Mesodermal cell (in vitro differentiated cells): ENCODE data around the gene PDIA5.

Source experiments
- H3K27ac ChIP-seq: 2 replicates; pipeline ENCODE4 v1.7.0; 2013; ENCODE audit warnings: mild to moderate bottlenecking, low read depth, low read length, moderate library complexity; ENCODE audit not compliant: severe bottlenecking
- H3K36me3 ChIP-seq: 2 replicates; pipeline ENCODE4 v1.7.1; 2013; ENCODE audit warnings: mild to moderate bottlenecking, low read length, moderate library complexity; ENCODE audit not compliant: control insufficient read depth, insufficient read depth
- H3K4me1 ChIP-seq: one replicate; pipeline ENCODE4 v1.7.1; 2013; ENCODE audit warnings: mild to moderate bottlenecking, low read length; ENCODE audit not compliant: insufficient read depth, control insufficient read depth, poor library complexity, severe bottlenecking
- H3K4me3 ChIP-seq: 2 replicates; pipeline ENCODE4 v1.7.0; 2013; ENCODE audit warnings: low read length, control low read depth, mild to moderate bottlenecking; ENCODE audit not compliant: insufficient read depth, poor library complexity, severe bottlenecking; ENCODE audit errors: extremely low read depth
- H3K9me3 ChIP-seq: 2 replicates; pipeline ENCODE4 v1.7.1; 2013; ENCODE audit warnings: mild to moderate bottlenecking, low read length, moderate library complexity; ENCODE audit not compliant: control insufficient read depth
- WGBS, 2 experiments: methylation state at CpG; one replicate each; pipeline ENCODE4 v1.1.5; 2013; ENCODE audit warnings: missing lambda C conversion rate in 2 of 2; ENCODE audit not compliant: insufficient coverage in 2 of 2; 5-methylcytosine and 5-hydroxymethylcytosine counted together

The PDIA5 gene

DNA sequence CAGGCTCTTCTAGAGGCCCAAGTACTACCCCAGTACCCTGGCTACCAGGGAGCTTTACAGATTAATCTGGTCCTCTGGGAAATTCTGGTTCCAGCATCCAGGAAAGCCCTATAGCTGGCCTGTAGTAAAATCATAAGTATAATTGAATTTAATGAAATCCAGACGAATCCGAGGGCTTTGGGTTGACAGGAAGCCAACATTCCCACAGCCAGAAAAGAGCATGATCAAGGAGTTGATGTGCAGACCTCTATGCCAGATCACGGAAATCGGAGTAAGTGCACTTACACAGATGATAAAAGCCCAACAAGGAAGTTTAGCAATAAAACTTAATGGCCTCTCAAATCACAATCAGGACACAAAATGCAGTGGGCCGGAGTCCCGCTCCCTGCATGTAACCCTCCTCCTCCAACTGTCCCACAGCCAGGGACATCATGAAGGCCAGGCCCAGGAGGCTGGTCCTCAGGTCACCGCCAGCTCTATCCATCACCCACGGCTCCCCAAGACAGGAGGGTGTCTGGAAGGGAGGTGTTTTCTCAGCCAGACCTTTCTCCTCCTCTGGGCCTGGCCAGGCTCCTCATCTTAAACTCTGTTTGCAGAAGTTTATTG lies 72.1 kb downstream of the PDIA5 start:
- Histone ChIP-seq H3K4me1 (no peaks in the 10 kb centered on the region), H3K9me3 (no peaks in the 10 kb centered on the region), H3K4me3 (no peak overlapping the region), H3K36me3 (peaks cover 84% of the 10 kb centered on the region), H3K27ac (peak overlapping the region; percentile 23)
- WGBS, 2 experiments = 82 to 86% methylated on average over 4 to 6 of the region's 8 CpGs

DNA sequence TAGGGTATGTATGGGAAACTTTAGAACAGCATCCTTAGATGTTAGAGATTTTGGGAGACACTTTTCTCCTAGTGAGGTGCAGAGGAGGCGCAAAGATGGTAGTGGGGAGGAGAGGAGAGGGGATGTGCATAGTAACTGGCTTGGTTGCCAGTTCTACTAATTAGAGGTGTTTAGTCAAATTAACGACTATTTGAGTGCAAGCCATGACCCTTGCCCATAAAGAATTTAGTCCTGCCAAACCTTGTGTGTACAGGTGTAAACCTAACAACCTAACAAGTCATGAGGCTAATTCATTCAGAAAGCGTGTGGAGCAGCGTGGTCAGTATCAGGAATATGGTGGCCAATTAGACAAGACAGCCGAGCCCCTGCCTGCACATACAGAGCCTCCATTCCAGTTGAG lies 72.7 kb downstream of the PDIA5 start:
- H3K27ac ChIP-seq = no peak overlapping the region
- H3K36me3 ChIP-seq = peaks cover 84% of the 10 kb centered on the region
- no peak overlapping the region for H3K4me3 ChIP-seq
- no peaks in the 10 kb centered on the region for H3K4me1 ChIP-seq
- WGBS, 2 experiments = 77 to 87% methylated on average over 2 to 5 of the region's 5 CpGs
- no peaks in the 10 kb centered on the region for H3K9me3 ChIP-seq

DNA sequence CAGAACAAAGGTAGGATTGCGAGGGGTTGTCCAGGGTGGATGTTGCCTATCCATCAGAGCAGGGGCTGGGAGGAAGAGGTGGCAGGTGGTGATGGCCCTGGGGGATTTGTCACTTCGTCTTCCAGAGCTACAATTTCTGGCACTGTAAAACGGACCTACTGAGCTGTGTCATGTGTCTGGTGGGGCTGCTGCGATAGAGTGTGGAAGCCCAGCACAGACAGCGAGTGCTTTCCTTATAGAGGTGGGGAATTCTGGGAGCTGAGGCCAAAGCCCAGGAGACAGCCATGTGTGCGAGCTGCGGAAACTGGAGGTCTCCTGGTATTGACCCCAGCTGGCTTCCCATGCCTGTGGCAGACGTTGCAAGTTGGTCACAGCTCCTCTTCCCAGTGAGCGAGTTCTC lies 73.7 kb downstream of the PDIA5 start:
- WGBS, 2 experiments = 80 to 83% methylated on average over 9 of the region's 9 CpGs
- Histone ChIP-seq H3K9me3 (no peaks in the 10 kb centered on the region), H3K4me1 (no peaks in the 10 kb centered on the region), H3K4me3 (no peak overlapping the region), H3K36me3 (peaks cover 84% of the 10 kb centered on the region), H3K27ac (no peak overlapping the region)

DNA sequence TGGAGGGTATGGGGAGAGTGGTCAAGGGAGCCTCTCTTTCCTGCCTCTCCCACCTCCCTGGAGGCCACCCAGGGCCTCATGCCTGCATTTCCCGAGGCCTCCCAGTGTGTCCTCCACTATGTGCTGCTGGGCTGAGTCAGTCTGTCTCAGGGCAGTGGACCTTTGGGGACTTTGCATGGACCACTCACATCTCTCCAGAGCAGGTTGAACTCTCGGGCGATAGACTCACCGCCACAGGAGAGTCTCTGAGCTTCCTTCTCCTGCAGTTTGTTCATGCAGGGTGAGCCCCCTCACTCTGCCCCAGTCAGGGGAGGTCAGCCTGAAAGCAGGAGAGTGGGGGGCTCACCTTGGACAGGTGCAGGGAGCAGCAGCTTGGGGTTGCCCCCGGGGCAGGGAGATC lies 74.5 kb downstream of the PDIA5 start:
- no peaks in the 10 kb centered on the region for H3K9me3 ChIP-seq
- H3K4me1 ChIP-seq = no peaks in the 10 kb centered on the region
- WGBS, 2 experiments = 98 to 100% methylated on average over 2 to 4 of the region's 5 CpGs
- no peak overlapping the region for H3K27ac ChIP-seq
- H3K4me3 ChIP-seq = no peak overlapping the region
- peaks cover 86% of the 10 kb centered on the region for H3K36me3 ChIP-seq

DNA sequence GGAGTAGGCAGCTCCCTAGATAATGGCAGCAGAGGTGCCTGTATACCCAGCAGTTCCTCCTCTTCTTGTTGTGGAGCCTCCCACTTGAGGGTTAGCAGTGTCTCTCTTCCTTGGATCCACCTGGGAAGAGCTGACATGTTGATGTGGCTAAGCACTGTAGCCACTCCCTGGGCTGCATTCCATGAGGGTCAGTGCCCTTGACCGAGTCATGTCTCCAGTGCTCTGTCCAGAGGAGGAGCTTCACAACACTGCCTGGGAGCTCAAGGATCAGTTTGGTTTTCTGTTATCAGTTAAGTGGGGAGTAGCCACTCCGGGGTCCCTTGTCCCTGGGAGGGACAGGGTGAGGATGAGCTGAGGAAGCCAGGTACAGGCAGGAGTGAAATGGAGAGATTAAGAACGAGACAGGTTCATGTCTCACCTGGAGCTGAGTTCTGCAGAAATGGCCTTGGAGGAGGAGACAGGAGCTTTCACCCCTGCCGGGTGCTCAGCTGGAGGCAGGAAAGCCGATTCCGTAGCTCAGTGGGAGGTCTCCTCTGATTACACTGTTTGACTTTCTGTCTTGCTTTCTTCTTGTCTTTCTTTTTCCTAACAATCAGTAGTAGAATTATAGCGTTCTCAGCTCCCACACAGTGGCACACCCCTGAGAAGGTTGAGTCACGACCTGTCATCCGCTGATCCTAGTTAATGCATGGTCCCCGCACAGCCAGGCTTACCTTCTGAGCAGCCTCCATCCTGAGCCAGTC lies 77.0 kb downstream of the PDIA5 start:
- Histone ChIP-seq H3K36me3 (peaks cover 95% of the 10 kb centered on the region), H3K27ac (no peak overlapping the region), H3K4me3 (no peak overlapping the region), H3K9me3 (no peaks in the 10 kb centered on the region), H3K4me1 (no peaks in the 10 kb centered on the region)
- 38 to 39% methylated on average over 9 to 10 of the region's 10 CpGs for WGBS, 2 experiments

DNA sequence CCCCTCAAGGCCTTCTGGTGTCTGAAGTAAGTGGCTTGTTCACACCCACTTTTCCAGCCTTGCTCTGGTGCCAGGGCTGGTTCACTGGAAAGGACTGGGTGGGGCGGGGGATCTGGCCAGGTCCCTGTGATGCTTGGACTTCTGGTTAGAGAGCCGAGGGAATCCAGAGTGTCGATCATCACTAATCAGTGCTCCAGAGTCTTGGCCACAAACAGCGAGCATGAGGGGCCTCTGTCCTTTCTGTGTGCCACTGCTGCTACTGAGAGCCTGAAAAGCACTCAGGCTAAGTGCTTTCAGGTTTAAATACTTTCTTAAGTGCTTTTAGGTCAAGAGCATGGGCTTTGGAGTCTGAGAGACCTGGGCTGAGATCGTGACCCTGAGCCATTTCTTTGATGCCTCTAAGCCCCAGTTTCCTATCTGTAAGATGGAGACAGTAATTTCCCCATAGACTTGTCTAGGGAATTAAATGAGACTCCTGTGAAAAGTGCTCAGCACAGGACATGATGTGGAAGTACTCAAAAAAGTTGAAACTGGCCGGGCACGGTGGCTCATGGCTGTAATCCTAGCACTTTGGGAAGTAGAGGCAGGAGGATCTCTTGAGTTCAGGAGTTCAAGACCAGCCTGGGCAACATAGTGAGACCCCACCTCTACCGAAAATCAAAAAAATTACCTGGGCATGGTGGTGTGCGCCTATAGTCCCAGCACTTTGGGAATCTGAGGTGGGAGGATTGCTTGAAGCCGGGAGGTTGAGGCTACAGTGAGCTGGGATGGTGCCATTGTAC lies 81.1 kb downstream of the PDIA5 start:
- Histone ChIP-seq H3K27ac (no peak overlapping the region), H3K36me3 (peaks cover 90% of the 10 kb centered on the region), H3K4me1 (no peaks in the 10 kb centered on the region), H3K9me3 (no peaks in the 10 kb centered on the region), H3K4me3 (no peak overlapping the region)
- 95% methylated on average over 9 of the region's 10 CpGs for WGBS, 2 experiments

DNA sequence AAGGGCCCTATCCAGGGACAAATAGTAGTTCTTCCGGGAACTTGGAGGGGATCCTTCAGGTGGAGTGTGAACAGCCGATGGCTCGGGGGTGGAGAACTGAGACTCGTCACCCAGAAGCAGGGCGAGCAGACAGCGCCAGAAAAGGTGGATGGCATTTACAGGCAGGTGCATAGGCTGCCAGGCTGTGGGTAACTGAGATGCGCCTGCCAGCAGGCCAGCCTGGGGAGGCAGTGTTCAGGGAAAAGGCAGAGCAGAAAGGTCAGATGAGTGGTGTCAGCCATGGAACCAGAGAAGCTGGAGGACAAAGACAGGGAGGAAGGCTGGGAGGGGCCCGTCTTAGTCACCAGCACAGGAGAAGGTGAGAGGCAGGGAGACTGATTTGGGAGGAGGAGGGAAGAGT lies 81.9 kb downstream of the PDIA5 start:
- Histone ChIP-seq H3K4me3 (no peak overlapping the region), H3K4me1 (no peaks in the 10 kb centered on the region), H3K27ac (no peak overlapping the region), H3K9me3 (no peaks in the 10 kb centered on the region), H3K36me3 (peaks cover 91% of the 10 kb centered on the region)
- 96% methylated on average over 8 of the region's 8 CpGs for WGBS, 2 experiments

DNA sequence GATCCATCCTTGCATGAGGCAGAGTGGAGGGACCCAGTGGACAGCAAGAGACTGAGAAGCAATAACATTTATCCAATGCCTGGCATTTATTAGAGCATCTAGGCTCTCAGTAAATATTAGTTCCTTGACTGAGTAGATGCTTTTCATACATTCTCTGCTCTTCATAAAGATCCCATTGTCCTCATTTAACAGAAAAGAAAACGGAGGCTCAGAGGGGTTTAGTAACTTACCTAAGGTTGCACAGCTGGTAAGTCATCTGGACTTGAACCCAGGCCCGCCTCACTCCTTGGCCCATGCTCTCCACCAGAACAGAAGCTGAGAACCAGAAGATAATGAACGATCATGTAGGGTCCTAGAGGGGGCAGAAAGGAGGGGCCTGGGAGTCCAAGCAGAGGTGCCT lies 82.7 kb downstream of the PDIA5 start:
- WGBS, 2 experiments = 93 to 100% methylated on average over 1 to 2 of the region's 3 CpGs
- peaks cover 90% of the 10 kb centered on the region for H3K36me3 ChIP-seq

DNA sequence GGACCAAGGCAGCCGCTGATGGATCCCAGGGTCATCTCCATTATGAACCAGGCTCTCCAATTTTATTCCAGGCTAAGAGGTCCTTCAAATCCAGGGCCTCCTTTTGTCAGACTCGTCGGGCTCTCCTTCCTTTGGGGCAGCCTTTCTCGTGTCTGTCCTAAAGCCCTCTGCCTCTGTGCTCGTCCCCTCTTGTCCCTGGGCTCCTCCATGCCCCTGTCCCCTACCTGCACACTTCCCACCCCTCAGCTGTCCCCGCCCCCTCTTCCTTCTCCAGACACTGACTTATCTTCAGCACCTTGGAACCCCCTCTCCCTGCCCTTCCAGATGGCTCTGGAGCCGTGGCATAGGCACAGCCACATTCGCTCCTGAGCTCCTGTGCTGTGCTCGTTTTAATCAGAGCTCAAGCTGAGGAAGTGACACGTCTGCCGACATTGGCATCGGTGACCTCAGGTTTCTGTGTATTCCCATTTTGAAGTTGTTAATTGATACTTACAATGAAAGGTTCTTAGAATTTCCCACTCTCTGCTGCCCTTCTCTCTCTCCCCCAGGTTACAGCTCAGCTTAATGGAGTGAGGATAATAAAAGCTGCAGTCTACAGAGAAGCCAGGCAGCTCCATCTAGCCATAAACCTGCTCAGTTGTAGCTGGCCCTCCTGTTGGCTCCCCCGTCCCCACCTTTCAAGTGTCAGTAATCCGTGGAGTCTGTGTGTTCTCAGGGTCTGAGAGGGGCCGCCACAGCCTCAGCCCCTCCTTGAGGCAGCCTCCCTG lies 83.8 kb downstream of the PDIA5 start:
- no peaks in the 10 kb centered on the region for H3K9me3 ChIP-seq
- H3K36me3 ChIP-seq = peaks cover 92% of the 10 kb centered on the region
- 93 to 96% methylated on average over 11 to 12 of the region's 15 CpGs for WGBS, 2 experiments
- H3K4me3 ChIP-seq = no peak overlapping the region
- no peaks in the 10 kb centered on the region for H3K4me1 ChIP-seq
- H3K27ac ChIP-seq = peak overlapping the region; percentile 23

More for the DNA sequence above, 82.7 kb downstream of the PDIA5 start:
- Histone ChIP-seq H3K9me3 (no peaks in the 10 kb centered on the region), H3K4me3 (no peak overlapping the region), H3K27ac (no peak overlapping the region), H3K4me1 (no peaks in the 10 kb centered on the region)

DNA sequence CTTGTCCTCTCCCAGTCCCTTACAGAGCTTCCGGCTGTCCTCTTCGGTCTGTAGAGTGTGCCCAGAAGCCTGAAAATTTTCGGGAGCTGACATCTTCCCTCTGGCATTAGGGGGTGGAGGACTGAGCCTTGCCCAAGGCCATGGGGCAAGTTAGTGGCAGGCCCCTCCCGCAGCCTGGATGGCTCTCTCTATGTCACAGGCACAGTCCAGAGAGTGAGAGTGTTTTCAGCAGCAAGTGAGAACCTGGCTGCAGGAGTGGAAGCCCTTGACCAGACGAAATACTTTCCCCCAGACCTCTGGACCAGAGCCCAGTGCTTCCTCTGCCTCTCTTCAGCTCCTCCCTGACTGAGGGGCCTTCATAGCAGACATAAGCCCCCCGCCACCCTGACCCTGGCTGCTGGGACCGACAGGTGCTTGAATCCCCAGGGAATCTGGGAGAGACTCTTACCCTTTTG lies 84.5 kb downstream of the PDIA5 start:
- Histone ChIP-seq H3K27ac (peak overlapping the region; percentile 23), H3K4me3 (no peak overlapping the region), H3K36me3 (peaks cover 92% of the 10 kb centered on the region), H3K9me3 (no peaks in the 10 kb centered on the region), H3K4me1 (no peaks in the 10 kb centered on the region)
- WGBS, 2 experiments = 87 to 97% methylated on average over 5 to 6 of the region's 7 CpGs
